Epithelial cell of proximal tubule (primary cell): ENCODE results near the gene BTC. TPM values are rescaled to one million over a fixed set of nuclear protein-coding genes. Genes with fewer than 3 reads are reported as not detected.

Source experiments
- DNase-seq: peaks from one replicate; pipeline ENCODE4 v3.0.0-alpha.2; 2011; ENCODE audit warnings: low read depth
- H3K4me3 ChIP-seq: 2 replicates; pipeline ENCODE4 v1.5.1; 2011; ENCODE audit warnings: low read depth, mild to moderate bottlenecking, low read length
- total RNA-seq: library from RNA; depleted of rRNA; stranded (reverse); fragments of >200 nt; gene quantifications from 2 replicates; pipeline ENCODE4 v1.2.3, GENCODE V29; 2015
- TF ChIP-seq, protein P1 (sequence below): conservative IDR thresholded peaks from 2 replicates; pipeline ENCODE4 v1.5.1; 2012; ENCODE audit warnings: low read depth, mild to moderate bottlenecking, low read length

The BTC gene
- total RNA-seq, 1 donor from 2014 or later = 5.4 TPM

DNA sequence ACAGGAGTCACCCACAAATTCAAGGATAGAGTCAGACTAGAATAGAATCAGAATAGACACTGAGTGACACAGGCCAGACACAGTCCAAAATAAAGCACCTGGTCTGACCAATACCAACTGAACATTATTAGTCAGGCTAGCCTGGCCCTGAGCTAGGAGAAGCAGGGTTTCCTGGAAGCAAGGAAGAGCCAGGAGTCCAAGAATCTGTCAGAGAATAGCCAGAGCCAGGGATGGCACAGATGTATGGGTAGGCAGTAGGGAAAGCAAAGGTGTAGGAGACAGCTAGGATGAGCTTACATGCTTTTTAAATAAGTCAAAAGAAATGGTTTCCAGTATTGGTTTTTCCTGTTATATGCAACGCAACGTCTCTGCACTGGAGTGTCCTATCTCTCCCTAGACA is 3.7 kb downstream of the BTC start:
- no peak overlapping the region for H3K4me3 ChIP-seq
- DNase-seq = no peak
- TF ChIP-seq, protein P1, sequence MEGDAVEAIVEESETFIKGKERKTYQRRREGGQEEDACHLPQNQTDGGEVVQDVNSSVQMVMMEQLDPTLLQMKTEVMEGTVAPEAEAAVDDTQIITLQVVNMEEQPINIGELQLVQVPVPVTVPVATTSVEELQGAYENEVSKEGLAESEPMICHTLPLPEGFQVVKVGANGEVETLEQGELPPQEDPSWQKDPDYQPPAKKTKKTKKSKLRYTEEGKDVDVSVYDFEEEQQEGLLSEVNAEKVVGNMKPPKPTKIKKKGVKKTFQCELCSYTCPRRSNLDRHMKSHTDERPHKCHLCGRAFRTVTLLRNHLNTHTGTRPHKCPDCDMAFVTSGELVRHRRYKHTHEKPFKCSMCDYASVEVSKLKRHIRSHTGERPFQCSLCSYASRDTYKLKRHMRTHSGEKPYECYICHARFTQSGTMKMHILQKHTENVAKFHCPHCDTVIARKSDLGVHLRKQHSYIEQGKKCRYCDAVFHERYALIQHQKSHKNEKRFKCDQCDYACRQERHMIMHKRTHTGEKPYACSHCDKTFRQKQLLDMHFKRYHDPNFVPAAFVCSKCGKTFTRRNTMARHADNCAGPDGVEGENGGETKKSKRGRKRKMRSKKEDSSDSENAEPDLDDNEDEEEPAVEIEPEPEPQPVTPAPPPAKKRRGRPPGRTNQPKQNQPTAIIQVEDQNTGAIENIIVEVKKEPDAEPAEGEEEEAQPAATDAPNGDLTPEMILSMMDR = no peak

DNA sequence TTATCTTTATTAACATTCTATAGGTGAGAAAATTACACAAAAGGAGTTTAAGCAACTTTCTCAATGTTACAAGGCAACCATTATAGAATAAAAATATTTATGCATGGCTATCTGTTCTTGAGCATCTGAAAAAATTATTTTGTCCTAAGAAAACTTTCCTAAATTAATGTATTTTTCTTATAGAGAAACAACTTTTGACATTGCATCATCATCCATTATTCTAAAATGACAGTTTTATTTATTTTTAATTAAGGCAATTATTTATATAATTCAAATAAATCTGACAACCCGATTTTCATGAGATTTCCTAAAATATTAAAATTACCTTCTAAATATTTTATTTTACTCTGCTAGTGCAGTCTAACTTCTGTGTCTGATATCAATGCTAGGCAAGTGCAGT is 4.8 kb downstream of the BTC start:
- TF ChIP-seq, protein P1 = no peak
- H3K4me3 ChIP-seq = no peak overlapping the region

DNA sequence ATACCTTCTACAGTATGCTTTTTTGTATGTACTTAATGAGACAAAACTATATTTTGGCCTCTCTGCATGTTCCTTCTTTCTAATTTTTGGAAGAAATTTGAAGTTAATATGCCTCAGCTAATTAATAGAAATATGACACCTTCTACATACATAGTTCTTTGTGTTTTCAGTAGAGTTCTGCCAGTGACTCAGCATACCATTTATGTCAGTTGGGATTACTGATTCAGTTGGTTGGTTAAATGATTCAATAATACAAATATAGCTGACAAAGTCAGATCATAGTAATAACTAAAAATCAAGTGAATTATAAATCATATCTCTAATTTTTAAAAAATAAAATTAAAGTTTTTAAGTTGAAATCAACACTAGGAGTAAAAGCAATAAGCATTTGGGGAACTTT is 16.8 kb downstream of the BTC start:
- no peak overlapping the region for H3K4me3 ChIP-seq
- TF ChIP-seq, protein P1 = no peak
- no peak for DNase-seq

More for the DNA sequence above, 4.8 kb downstream of the BTC start:
- no peak for DNase-seq

DNA sequence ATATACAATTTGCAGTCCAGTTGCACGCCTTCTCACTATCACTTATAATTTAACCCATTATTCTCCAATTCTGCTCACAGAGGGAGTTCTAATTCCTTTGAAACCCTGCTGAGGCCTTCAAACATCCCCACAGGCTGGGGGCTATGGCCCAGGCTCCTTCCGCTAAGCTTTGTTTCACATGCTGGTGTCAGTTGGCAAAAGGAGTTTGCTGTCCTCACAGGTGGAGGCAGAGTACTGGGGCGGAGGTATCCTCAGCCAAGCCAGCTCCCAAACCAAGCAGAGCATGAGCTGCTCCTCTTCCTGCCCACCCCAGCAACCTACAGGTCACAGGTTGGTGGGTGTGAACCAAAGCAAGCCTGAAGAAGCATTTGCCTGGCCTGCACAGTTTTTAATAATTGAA is 21.5 kb downstream of the BTC start:
- no peak for DNase-seq
- TF ChIP-seq, protein P1 = no peak
- no peak overlapping the region for H3K4me3 ChIP-seq

DNA sequence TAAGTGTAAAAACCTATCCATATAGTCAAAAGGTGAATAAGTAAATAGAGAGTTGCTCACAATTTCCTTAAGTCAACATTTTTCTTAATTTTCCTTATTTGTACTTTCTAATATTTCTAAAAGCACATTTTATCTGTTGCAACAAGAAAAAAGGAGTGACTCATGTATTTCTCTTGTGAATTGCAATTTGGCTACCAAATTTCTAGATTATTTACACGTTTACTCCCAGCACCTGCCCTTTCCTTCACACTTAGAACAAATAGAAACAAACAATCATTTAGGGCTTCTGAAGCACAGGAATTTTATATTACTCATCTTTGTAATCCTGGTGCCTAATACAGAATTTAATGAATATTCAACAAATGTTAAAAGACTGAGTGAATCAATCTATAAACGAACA is 22.2 kb downstream of the BTC start:
- no peak for DNase-seq
- H3K4me3 ChIP-seq = no peak overlapping the region
- TF ChIP-seq, protein P1 = no peak

DNA sequence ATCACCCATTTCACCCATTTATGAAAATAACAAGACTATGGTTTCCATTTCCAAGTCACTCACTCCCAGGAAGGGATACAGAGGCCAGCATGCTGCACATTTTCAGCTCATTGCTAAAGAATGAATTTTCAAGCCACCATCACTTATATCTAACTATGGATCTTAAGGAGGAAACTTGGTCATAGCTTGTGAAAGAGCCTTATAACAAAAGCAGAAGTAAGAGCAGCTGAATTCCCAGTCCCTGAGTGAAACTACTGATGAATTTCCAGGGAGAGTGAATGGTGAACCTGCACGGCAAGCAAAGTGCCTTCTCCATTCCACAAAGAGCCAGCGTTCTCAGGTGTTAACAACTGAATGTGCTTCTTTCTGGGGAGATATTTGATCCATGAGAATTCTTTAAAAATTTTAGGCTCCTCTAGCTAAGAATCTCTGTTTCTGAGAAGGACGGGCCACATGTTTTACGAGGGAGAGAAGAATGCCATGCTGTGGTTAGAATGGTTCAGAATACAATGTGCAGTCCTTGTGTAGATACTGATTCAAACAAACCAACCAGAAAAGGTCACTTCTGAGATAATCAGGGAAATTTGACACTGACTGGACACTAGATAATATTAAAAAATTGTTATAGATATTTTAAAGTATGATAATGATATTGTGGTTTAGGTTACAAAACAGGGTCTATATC is 24.0 kb downstream of the BTC start:
- H3K4me3 ChIP-seq = no peak overlapping the region
- TF ChIP-seq, protein P1 = no peak
- no peak for DNase-seq
